AG04450 (cell line): ENCODE data around the gene AMOTL2. TPM values are rescaled to one million over a fixed set of nuclear protein-coding genes. Genes with fewer than 3 reads are reported as not detected.

Experiments used
- CTCF ChIA-PET: fragments of 300-600, 350-600 bp; formaldehyde crosslinking; extraction: SDS; loops from one replicate; lab custom pipeline; 2022; ENCODE audit warnings: antibody characterized with exemption, inconsistent platforms; lab: Charles Lee
- POLR2A ChIA-PET: fragments of 350-600 bp; formaldehyde crosslinking; extraction: SDS; loops from one replicate; lab custom pipeline; 2021; ENCODE audit warnings: antibody characterized with exemption, inconsistent platforms; lab: Yijun Ruan, JAX
- DNase-seq: peaks from one replicate; pipeline ENCODE4 v3.0.0-alpha.2; 2011; ENCODE audit warnings: low read depth, low spot score
- H3K27ac ChIP-seq: one replicate; pipeline ENCODE4 v1.5.1; 2012; ENCODE audit warnings: low read depth, low read length, control low read depth
- H3K27me3 ChIP-seq: one replicate; pipeline ENCODE4 v1.6.0; 2012; ENCODE audit warnings: low read length; ENCODE audit not compliant: control insufficient read depth, insufficient read depth
- H3K4me3 ChIP-seq: 2 replicates; pipeline ENCODE4 v1.5.1; 2011; ENCODE audit warnings: mild to moderate bottlenecking, low read depth, low read length, control low read depth
- H3K9me3 ChIP-seq: 2 replicates; pipeline ENCODE4 v1.5.1; 2012; ENCODE audit warnings: low read length; ENCODE audit not compliant: control insufficient read depth, insufficient read depth
- polyA plus RNA-seq: library from polyadenylated mRNA; depleted of rRNA; stranded (reverse); fragments of >200 nt; gene quantifications from 2 replicates; pipeline ENCODE4 v1.2.3, GENCODE V29; 2011
- TF ChIP-seq, protein P1 (sequence below): IDR thresholded peaks from 2 replicates; pipeline ENCODE4 v1.5.1; 2011; ENCODE audit warnings: low read depth, low read length, control low read depth, inconsistent platforms

AMOTL2 gene
- polyA plus RNA-seq, 1 experiment, result 74.5 TPM

DNA sequence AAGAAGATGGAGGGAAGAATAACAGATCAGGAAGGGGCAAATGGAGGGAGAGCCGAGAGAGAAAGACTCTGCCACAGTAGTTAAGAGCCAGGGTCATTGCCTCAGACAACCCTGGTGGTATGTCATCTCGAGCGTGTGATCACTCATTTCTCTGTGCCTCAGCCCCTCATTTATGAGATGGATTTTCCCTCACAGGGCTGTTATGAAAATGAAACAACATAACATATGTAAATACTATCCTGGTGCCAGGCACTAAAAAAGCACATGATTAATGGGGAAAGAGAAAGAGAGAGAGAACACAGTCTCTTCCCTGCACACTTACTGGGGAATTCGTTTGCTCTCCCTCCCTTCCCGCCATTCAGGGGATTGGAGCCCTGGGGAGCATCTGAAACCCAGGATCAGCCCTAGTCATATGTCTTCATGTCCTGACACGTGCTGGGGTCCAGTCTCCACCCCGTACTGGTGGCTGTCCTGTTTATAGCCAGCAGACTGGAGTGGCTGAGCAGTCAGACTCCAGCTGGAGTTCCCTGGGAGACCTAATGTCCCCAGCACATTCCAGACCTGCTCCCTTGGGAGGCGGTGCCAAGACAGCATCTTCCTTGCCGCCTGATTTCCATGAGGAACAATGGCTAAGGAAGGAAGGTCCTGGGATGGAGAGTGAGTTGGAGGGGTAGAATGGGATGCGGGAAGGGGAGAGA is 14.7 kb upstream of the AMOTL2 start:
- POLR2A ChIA-PET, result no interaction called here
- Histone ChIP-seq H3K9me3 (peaks cover 2% of the 10 kb centered on the region; the same call in 1 of the 2 replicates), H3K27ac (no peak overlapping the region), H3K4me3 (no peak overlapping the region), H3K27me3 (no peaks in the 10 kb centered on the region)
- CTCF ChIA-PET, result no interaction called here
- DNase-seq, result no peak
- TF ChIP-seq, protein P1, sequence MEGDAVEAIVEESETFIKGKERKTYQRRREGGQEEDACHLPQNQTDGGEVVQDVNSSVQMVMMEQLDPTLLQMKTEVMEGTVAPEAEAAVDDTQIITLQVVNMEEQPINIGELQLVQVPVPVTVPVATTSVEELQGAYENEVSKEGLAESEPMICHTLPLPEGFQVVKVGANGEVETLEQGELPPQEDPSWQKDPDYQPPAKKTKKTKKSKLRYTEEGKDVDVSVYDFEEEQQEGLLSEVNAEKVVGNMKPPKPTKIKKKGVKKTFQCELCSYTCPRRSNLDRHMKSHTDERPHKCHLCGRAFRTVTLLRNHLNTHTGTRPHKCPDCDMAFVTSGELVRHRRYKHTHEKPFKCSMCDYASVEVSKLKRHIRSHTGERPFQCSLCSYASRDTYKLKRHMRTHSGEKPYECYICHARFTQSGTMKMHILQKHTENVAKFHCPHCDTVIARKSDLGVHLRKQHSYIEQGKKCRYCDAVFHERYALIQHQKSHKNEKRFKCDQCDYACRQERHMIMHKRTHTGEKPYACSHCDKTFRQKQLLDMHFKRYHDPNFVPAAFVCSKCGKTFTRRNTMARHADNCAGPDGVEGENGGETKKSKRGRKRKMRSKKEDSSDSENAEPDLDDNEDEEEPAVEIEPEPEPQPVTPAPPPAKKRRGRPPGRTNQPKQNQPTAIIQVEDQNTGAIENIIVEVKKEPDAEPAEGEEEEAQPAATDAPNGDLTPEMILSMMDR, result no peak

DNA sequence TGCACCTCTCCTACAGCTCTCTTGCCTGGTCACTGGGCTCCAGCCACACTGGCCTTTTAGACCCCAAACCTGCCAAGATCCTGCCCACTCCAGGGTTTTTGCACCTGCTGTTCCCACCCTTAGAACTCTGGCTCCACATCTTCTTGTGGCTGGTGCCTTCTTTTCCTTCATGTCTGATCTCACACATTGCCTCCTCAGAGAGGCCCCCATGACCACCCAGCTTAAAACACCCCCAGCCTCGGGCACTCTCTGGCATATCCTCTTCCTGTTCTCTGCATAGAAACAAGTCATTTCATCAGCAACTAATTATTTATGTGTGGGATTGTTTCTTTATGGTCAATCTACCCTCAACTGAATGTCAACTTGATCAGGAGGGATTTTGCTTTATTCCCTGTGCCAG is 14.0 kb upstream of the AMOTL2 start:
- ChIA-PET POLR2A (no interaction called here), CTCF (no interaction called here)
- no peak for DNase-seq
- Histone ChIP-seq H3K9me3 (peaks cover 2% of the 10 kb centered on the region; the same call in 1 of the 2 replicates), H3K27me3 (no peaks in the 10 kb centered on the region), H3K27ac (no peak overlapping the region), H3K4me3 (no peak overlapping the region)
- TF ChIP-seq, protein P1, result no peak

DNA sequence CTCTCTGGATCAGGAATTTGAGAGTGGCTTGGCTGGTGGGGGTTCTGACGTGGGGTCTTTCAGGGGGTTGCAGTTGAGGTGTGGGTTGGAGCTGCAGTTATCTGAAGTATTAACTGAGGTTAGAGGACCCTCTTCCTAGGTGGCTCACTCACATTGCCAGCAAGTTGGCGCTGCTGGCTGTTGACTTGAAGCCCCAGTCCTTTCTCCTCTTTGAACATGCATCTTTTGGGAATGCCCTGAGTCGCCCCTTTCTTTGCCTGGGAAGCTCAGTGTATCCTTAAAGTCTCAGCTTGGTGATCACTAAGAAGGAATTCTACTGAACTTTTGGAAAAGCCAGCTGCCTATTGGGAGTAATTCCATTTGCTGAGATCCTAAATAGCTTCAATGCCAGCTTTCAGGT is 13.0 kb upstream of the AMOTL2 start:
- H3K9me3 ChIP-seq, result peaks cover 2% of the 10 kb centered on the region; the same call in 1 of the 2 replicates
- ChIA-PET POLR2A (no interaction called here), CTCF (no interaction called here)
- H3K27me3 ChIP-seq, result no peaks in the 10 kb centered on the region
- no peak overlapping the region for H3K27ac ChIP-seq
- H3K4me3 ChIP-seq, result no peak overlapping the region
- TF ChIP-seq, protein P1, result no peak
- no peak for DNase-seq

DNA sequence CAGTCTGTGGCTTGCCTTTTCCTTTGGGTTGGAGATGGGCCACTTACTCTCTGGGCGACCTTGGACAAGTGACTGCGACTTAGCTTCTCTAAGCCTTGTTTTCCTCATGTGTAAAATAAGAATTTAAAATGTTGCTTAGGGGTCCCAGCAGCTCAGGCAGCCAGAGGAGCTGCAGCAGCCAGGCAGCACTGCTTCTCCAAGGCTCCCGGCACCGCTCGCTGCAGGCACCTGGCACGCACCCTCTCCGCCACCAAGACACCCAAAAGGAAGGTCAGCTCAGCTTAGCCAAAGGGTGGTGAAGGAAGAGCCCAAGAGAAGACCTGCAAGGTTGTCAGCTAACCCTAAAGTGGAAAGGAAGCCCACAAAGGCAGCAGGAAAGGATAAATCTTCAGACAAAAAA is 10.7 kb upstream of the AMOTL2 start:
- no peak overlapping the region for H3K4me3 ChIP-seq
- ChIA-PET CTCF (interaction anchor here (1.0 to 1.3 kb wide), 2 partner anchors 89 to 172 kb away, joined by 3 to 4 read pairs; no protein-coding TSS in a partner anchor), POLR2A (no interaction called here)
- H3K27ac ChIP-seq, result no peak overlapping the region
- H3K27me3 ChIP-seq, result no peaks in the 10 kb centered on the region
- TF ChIP-seq, protein P1, result no peak
- peaks cover 2% of the 10 kb centered on the region; the same call in 1 of the 2 replicates for H3K9me3 ChIP-seq
- DNase-seq, result no peak

DNA sequence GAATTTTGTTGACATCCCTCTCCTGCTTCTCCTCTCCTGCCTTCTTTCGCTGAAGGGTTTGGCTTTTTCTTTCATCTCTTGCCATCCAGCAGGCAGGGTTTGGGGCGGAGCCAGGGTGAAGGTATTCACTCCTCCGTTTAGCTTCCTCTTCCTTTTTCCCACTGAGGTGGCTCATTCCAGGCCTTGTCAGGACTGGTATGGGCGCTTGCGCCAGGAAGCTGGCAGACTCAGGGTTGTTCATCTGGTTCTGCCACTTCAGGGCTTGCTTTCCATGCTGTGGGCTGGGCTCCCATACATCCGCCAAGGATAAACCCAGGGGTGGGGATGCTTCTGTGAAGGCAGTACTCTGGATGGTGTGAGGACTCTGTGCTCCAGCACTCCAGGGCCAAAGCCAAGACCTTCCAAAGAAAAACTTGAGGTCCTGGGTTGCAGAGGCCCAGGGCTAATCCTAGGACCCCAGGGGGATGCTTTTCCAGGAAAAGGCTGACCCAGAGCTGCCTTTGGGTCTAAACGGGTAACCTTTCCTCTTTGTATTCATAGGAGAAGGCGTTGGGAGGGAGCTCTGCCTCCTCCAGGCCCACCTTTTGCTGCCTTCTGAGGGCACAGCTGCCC is 7.7 kb upstream of the AMOTL2 start:
- CTCF ChIA-PET, result interaction anchor here (1.3 kb wide), 1 partner anchor 92 kb away, joined by 3 read pairs; no protein-coding TSS in a partner anchor
- TF ChIP-seq, protein P1, result no peak
- H3K27me3 ChIP-seq, result no peaks in the 10 kb centered on the region
- H3K27ac ChIP-seq, result no peak overlapping the region
- H3K4me3 ChIP-seq, result no peak overlapping the region
- no peaks in the 10 kb centered on the region for H3K9me3 ChIP-seq
- POLR2A ChIA-PET, result no interaction called here
- no peak for DNase-seq
